Measurements from ENCODE around the gene KIF20B. TPM values are rescaled to one million over a fixed set of nuclear protein-coding genes. Genes with fewer than 3 reads are reported as not detected.

The KIF20B gene
- total and polyA plus RNA-seq, 2 of the 13 experiments (the other 11 are each of a cell fraction or from before 2014, with no cell fraction given), result 3.5 to 38.6 TPM

DNA sequence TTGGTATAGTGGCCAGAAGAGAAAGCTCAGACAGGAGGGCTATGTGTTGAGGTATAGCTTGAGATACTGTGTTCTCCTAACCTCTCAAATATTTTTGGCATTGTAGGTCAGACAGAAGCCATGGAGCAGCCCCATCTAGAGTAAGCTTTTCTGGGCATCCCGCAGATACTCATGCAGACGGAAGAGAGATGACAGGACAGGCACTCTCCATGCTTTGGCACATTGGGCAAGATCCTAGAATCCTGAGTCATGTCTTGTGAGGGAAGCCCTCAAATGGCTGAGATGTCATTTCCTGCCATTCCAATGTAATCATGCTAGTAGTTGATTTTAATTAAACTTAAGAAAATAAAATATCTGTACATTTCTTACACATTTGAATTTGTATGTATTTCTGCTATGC is 16.8 kb upstream of the KIF20B start:
- no peak for TF ChIP-seq ZSCAN20 (CRISPR knock-in tag; IDR thresholded peaks at IDR 0.05; ENCODE audit: borderline replicate concordance)
- no peak for TF ChIP-seq ELF1 (CRISPR knock-in tag; IDR thresholded peaks at IDR 0.05)
- TF ChIP-seq, protein P1, sequence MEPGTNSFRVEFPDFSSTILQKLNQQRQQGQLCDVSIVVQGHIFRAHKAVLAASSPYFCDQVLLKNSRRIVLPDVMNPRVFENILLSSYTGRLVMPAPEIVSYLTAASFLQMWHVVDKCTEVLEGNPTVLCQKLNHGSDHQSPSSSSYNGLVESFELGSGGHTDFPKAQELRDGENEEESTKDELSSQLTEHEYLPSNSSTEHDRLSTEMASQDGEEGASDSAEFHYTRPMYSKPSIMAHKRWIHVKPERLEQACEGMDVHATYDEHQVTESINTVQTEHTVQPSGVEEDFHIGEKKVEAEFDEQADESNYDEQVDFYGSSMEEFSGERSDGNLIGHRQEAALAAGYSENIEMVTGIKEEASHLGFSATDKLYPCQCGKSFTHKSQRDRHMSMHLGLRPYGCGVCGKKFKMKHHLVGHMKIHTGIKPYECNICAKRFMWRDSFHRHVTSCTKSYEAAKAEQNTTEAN (CRISPR knock-in tag; conservative IDR thresholded peaks at IDR 0.05), result no peak
- TF ChIP-seq ELF3 (CRISPR knock-in tag; IDR thresholded peaks at IDR 0.05), result no peak
- TF ChIP-seq ZNF652 (CRISPR knock-in tag; IDR thresholded peaks at IDR 0.05; ENCODE audit: borderline replicate concordance, low read depth), result no peak
- no peak for TF ChIP-seq ZNF615 (CRISPR knock-in tag; IDR thresholded peaks at IDR 0.05; ENCODE audit: borderline replicate concordance)
- no peak for TF ChIP-seq ZNF263 (CRISPR knock-in tag; IDR thresholded peaks at IDR 0.05)
- TF ChIP-seq ZNF501 (CRISPR knock-in tag; IDR thresholded peaks at IDR 0.05), result no peak
- no peak for TF ChIP-seq CBX2 (IDR thresholded peaks at IDR 0.05; ENCODE audit: low read depth, low read length)
- TF ChIP-seq CBX2 (CRISPR knock-in tag; IDR thresholded peaks at IDR 0.05; ENCODE audit: low read depth), result no peak
- TF ChIP-seq KDM5A (IDR thresholded peaks at IDR 0.05; ENCODE audit: borderline replicate concordance, low read length), result no peak
- TF ChIP-seq, protein P2, sequence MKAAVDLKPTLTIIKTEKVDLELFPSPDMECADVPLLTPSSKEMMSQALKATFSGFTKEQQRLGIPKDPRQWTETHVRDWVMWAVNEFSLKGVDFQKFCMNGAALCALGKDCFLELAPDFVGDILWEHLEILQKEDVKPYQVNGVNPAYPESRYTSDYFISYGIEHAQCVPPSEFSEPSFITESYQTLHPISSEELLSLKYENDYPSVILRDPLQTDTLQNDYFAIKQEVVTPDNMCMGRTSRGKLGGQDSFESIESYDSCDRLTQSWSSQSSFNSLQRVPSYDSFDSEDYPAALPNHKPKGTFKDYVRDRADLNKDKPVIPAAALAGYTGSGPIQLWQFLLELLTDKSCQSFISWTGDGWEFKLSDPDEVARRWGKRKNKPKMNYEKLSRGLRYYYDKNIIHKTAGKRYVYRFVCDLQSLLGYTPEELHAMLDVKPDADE (CRISPR knock-in tag; IDR thresholded peaks at IDR 0.05), result no peak
- FAIRE-seq (no peak), DNase-seq (ENCODE audit: low spot score) (no peak), ATAC-seq (no peak)
- in situ Hi-C loops (cut with HindIII; ENCODE audit: extremely low pct_ligation_motif_present, low pct_unique_long_range_greater_than_20kb) (no loop called here), intact Hi-C loops (cut with micrococcal nuclease; ENCODE audit: unreplicated experiment) (no loop called here)
- ChIA-PET POLR2A (interaction anchor here (1.4 kb wide), 1 partner anchor 41 kb away, joined by 3 read pairs; no protein-coding TSS in a partner anchor), CTCF (ENCODE audit: low intra/inter-chr PET ratio, low total read pairs) (no interaction called here)
- H3K4me2 ChIP-seq (ENCODE audit: low read depth, low read length), result no peak overlapping the region
- no CpG with 5 or more reads among the region's 2 CpGs for WGBS (ENCODE audit: low lambda C conversion rate)
- no peaks in the 10 kb centered on the region for H3K4me1 ChIP-seq (ENCODE audit: insufficient read depth, low read length)
- no peaks in the 10 kb centered on the region for H4K20me1 ChIP-seq (ENCODE audit: insufficient read depth, low read length)
- H3K36me3 ChIP-seq (replicated peaks in 1 of 2; ENCODE audit: control insufficient read depth in 1 of 2, insufficient read depth in 2 of 2, low read length in 2 of 2), result no peaks in the 10 kb centered on the region
- BruUV-seq (replicated peaks), result no TSS peak
- H3K9me3 ChIP-seq (ENCODE audit: low read length), result no peaks in the 10 kb centered on the region
- H3K4me3 ChIP-seq (replicated peaks in 1 of 3; ENCODE audit: insufficient read depth in 1 of 3, low read depth in 2 of 3, low read length in 3 of 3), result no peak overlapping the region
- no peak overlapping the region for H3K9ac ChIP-seq (ENCODE audit: insufficient read depth, low read depth, low read length)
- no peaks in the 10 kb centered on the region for H3K79me2 ChIP-seq (ENCODE audit: insufficient read depth, low read length)
- no peak overlapping the region for H3K27ac ChIP-seq (ENCODE audit: extremely low read length, insufficient read depth, low read length)
- H3K27me3 ChIP-seq (ENCODE audit: control insufficient read depth in 1 of 2, insufficient read depth in 2 of 2, low read length in 2 of 2), result no peaks in the 10 kb centered on the region
- no peak overlapping the region for H2AFZ ChIP-seq (ENCODE audit: low read length)
